GM19438 (cell line): ENCODE data around the gene ZNF488.

Experiments
- ATAC-seq: cut with Tn5 transposase; IDR thresholded peaks from one replicate; pipeline ENCODE4 v1.9.1; 2021; ENCODE audit warnings: low read depth; ENCODE audit not compliant: unreplicated experiment

The ZNF488 gene

GRCh38 chr10:47317251-47317650, 66.8 kb downstream of the ZNF488 start:
- ATAC-seq = no peak

- ATAC-seq = no peak
Measured at GRCh38 chr10:47316131-47316530, 68.0 kb downstream of the ZNF488 start.
